RCC 7860 (cell line): ENCODE measurements around the gene TRIM10.

Source experiments
- DNase-seq: peaks from one replicate; pipeline ENCODE4 v3.0.0-alpha.2; 2015; ENCODE audit warnings: low spot score
- FAIRE-seq: peaks from 2 replicates; lab custom pipeline; 2012; peaks lifted over from hg19 to GRCh38; lab: Jason Lieb, UNC

Gene TRIM10

DNA sequence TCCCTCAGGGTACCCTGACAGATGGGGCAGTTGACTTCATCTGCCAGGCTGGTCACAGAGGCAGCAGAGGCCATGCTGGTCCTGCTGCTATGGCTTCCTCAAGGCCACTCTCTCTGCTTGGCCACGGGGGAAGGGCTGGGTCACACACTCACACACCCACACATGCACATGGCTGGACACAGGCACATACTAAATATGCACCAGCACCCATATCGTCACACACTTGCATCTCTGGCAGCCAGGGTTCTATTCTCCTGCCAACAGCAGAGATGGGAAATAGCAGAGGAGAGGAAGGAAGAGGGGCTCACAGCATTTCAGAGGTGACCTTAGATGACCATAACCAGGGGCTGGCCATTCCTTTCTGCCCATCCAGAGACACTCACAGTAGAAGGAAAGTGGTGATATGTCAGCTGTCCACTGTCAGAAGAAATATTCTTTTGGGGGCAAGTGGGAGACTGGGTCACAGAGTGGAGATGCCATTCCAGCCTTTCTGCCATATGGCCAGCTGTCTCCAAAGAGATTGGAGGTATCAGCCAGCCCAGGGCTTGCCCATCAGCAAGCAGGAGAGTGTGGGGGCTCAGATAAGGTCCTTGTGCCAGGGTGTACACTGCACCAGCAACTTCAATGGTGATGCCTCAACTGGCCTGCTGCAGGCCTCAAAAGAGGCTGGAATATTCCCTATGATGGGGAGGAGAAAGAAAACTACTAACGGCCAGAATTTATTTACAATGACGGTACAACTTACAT, at the start of gene TRIM10:
TSS of gene TRIM10 (minus strand) at position 427 of the 747 bp plus-strand sequence. CDS start at position 74, 353 bp downstream.
- no peak for FAIRE-seq

DNA sequence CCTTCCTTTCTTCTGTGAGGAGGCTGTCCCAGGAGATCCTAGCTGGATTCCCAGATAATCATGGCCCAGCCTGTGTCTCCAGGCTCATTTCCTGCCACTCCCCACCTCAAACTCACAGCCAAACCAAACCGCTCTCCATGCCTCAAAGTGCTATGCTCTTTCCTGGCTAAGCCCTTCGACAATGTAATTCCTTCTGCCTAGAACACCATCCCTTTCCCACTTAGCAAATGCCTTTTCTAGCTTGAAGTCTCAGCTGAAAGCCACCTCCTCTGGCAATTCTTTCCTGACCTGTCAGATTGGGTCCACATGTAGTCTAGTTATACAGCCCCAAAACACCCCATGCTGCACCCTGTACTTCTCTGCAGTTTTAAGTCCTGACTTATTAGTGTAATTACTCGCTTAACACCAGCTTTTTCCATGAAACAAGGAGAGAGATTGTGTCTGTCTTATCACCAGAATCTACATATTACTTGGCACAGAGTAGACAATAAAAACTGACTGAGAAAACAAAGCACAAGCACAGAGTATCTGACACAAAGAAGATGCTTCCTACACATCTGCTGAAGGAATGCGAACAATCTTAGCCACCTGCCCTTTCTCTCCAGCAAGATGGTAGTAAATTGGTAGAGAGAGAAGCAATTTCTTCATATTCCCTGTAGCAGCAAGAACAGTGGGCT, 46.7 kb upstream of the TRIM10 start:
- no peak for DNase-seq
- FAIRE-seq, result no peak

More for the DNA sequence above, at the start of gene TRIM10:
- DNase-seq, result no peak

DNA sequence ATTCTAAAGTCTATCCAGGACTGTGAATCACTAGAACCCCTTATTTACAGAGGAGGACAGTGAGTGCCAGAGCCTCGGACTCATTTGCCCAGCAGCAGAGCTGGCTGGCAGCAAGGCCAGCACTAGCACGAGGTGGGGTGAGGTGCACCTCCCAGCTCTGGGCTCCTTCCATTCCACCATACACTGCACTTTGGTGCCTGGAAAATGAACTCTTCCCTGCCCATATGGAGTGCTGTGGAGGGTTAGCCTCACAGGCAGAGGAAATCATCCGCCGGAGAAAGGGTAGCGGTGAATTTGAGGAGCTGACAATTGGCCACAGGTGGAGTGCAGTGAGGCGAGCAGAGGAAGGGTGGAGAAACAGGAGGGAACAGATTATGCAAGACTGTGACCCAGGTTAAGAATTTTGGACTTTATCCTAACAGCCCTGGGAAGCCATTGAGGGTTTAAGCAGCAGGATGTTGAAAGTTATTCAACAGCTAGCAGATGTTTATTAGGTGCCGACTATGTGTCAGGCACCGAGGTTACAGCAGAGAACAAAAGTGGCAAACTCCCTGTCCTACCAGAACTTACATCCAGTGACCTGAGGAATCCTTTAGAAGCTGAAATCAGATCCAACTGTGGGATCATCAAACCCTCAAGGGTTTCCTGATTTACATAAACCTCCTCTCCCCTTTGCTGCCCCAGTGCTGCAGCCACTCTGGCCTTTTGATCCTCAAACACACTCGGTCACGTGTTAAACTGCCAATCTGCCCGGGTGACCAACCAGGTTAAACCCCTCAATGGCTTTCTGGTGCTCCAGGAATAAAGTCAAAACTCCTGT, 46.0 kb upstream of the TRIM10 start:
- no peak for DNase-seq

GRCh38 chr6:30206152-30206551, 45.1 kb upstream of the TRIM10 start:
- FAIRE-seq (peak; percentile 78), DNase-seq (peak; percentile 57)

More for the DNA sequence above, 46.0 kb upstream of the TRIM10 start:
- no peak for FAIRE-seq

DNA sequence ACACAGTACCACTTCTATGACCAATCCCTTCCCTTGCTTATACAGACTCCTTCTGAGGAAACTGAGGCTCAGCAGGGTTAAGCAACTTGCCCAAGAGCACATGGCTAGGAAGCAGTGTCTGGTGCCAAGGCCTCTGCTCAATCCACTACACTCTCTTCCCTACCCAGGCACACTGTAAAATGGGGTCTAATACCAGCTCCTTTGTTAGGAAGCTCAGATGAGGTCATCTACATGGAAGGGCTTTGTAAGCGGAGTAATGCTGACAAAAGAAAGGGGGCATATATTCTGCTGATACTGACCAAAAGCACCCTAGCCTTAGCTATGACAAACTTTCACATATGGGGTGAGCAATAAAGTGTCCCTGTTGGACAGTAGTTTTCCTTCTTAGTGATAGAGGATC, 43.1 kb upstream of the TRIM10 start:
- no peak for DNase-seq
- no peak for FAIRE-seq

GRCh38 chr6:30202366-30202765, 41.4 kb upstream of the TRIM10 start:
- FAIRE-seq, result no peak
- DNase-seq, result no peak

- DNase-seq (no peak), FAIRE-seq (no peak)
These were observed 39.7 kb upstream of the TRIM10 start for GRCh38 chr6:30200551-30201281.

DNA sequence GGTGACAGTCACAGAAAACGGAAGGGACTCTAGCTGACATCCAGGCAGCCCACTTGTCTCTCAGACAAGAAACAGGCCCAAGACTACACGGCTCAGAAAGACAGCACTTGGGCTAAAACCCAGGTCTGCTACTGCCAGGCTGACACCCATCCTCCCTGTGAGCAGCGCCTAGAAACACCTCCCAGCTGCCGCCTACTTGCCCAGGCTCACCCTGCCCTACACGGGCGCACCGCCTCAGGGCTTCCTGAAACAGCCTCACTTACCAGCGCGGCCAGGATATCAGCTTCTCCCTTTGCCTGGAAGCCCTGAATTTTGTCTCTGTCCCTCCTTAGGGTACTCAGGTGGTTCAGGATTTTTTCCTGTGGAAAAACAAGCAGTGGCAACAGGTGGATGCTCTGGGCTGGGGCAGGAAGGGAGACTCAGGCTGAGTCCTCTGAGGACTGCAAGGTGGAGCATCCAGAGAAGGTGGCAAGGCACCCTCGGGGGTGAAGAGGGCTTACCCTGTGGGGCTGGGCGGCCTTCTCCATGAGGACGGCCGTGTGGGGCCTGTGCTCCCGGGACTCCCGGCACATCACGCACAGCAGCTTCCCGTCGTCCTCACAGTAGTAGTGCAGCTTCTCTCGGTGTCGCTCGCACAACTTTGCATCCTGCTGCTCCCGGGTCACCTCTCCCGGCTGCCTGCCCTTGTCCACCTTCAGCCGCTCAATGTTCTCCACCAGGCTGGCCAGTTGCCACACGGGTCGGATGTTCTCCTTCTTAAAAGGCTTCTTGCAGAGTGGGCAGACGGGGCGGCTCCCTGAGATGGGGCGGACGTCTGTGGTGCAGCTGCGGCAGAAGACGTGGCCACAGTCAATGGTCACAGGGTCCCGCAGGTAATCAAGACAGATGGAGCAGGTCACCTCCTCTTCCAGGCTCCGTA, 37.4 kb upstream of the TRIM10 start:
- DNase-seq (no peak), FAIRE-seq (no peak)

DNA sequence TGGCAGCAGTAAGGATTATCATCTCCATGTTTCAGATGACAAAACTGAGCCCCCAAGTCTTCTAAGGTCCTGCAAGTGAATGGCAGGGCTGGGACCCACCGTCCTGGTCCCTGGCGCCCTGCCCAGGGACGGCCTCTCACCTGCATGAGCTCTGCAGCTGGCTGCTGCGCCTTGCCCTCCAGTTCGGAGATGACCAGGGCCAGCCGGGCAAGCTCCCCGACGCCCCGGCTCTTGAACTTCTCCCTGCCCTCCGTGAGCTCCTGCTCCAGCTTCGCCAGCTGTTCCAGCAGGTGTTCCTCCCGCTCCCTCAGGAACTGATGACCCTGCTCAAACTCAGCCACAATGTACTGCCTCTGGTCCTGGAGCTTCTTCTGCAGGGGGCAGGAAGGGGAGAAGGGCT, 35.4 kb upstream of the TRIM10 start:
- DNase-seq, result no peak
- no peak for FAIRE-seq

DNA sequence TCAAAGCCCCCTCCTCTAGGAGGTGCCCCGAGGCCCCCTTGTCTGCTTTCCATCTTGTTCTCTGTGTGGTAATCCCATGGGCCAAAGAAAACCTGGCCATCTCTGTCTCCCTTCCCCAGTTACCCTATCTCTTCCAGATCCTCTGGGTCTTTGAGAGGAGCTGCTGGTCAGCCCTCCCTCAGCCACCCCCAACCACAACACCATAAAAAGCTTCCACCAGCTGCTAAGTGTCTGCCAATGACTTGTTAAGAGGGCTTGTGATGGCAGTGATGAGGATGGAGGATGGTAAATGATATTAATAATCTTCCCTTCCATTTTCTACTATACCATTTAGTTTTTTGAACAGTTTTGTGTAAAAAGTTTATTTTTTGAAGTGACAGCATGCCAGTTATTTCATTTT, 34.9 kb upstream of the TRIM10 start:
- no peak for DNase-seq
- FAIRE-seq, result no peak

- FAIRE-seq, result no peak
- DNase-seq, result no peak
These were observed 34.0 kb upstream of the TRIM10 start for GRCh38 chr6:30194797-30195690.

DNA sequence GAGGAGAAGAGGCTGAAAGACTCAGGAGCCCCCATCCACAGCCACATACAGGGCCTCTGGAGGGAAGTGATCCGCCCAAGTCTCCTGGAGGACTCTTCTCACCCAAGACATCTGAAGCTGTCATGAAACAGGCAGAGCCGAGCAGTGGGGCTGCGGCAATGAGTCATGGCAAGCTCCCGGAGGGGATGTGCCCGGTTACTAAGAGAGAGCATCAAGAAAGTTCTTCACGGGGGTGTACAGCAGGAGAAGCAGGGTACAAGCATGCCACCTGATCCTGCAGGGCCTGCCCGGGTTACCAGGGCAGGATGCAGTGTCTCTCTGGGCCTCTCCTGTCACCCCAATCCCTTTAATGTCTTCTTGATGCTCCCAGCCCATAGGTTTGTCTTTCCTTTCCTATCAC, 31.1 kb upstream of the TRIM10 start:
- FAIRE-seq, result no peak
- DNase-seq, result no peak

GRCh38 chr6:30188541-30188940, 27.5 kb upstream of the TRIM10 start:
- DNase-seq (no peak), FAIRE-seq (no peak)

DNA sequence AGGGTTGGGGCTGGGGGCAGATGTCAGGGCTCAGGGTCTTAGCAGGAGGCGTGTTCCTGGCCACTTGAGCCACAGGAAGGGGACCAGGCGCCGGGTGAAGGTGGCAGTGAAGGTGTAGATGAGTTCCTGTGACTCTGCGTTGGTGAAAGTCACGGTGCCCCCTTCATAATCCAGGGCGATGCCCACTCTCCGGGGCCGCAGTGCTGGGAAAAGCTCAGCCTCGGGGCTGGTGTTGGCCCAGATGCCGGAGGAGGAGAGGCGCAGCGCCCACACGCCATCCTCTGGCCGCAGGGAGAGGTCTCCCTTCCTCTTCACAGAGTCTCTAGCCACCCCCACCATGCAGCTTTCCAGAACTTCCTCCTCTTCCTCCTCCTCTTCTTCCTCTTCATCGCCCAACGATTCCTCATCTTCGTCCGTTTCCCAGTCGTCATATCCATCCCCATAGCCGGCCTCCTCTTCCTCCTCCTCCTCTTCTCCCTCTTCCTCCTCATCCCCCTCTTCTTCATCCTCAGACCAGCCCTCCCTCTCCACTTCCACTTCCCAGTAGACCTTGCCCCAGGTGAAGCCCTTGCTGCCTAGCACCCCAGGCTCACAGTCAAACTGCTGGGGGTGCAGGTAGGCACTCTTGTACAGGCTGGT, 25.0 kb upstream of the TRIM10 start:
- DNase-seq, result no peak
- FAIRE-seq, result no peak

- no peak for FAIRE-seq
- DNase-seq, result no peak
These were observed 23.5 kb upstream of the TRIM10 start for GRCh38 chr6:30184417-30185031.

- no peak for DNase-seq
- no peak for FAIRE-seq
These were observed 19.1 kb upstream of the TRIM10 start for GRCh38 chr6:30180145-30180544.

- FAIRE-seq (no peak), DNase-seq (no peak)
These were observed 17.8 kb upstream of the TRIM10 start for GRCh38 chr6:30178837-30179236.

- FAIRE-seq, result no peak
- DNase-seq, result no peak
These were observed 14.8 kb upstream of the TRIM10 start for GRCh38 chr6:30175765-30176164.
